Stimulated activated CD4-positive, alpha-beta T cell treated with anti-CD3 and anti-CD28 coated beads, Interleukin-1b, Interleukin-23, amount 100 ng/mL, for 48 hours (primary cell): ENCODE measurements around the gene TSPAN9.

Experiments used
- DNase-seq: peaks from one replicate; pipeline ENCODE4 v3.0.0-alpha.2; 2020

Gene TSPAN9, protein sequence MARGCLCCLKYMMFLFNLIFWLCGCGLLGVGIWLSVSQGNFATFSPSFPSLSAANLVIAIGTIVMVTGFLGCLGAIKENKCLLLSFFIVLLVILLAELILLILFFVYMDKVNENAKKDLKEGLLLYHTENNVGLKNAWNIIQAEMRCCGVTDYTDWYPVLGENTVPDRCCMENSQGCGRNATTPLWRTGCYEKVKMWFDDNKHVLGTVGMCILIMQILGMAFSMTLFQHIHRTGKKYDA

DNA sequence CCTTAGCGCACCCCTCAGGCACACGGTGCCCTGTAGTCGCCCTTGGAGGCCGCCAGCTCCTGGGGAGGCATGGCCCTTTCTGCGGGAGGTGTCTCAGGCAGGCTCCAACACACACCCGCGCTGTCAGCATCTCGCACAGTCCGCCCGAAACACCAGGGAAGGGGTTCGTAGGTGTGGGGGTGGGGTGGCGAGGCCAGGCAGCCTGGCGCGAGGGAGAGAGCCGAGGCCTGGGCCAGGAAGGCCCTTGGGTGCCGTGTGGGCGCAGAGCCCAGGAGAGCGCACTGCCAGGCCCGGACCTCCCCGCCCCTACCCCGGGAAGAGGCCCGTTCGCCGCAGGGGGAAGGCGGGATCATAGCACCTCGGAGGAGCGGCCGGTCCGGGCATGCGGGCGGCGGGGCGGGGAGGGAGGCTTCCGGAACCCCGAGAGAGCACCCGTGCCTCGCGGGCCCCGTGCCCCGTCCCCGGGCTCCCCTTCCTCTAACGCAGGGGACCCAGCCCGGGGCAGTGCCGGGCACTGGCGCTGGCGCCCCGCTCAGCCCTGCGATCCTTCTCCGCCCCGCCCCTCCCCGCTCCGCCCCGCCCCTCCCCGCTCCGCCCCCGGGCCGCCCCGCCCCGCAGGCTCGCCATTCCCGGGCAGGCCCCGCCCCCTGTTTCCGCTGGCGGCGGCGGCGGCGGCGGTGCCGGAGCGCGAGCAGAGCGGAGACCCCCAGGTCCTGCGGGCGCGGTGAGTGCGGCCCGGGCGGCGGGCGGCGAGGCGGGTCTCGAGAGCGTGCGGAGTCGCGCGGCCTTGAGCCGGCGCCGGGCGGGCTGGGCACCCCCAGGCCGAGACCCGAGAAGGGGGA lies at the start of gene TSPAN9:
TSPAN9 (plus strand) TSS at position 650 of the 842 bp plus-strand sequence. CDS start 123,815 bp downstream, outside the sequence.
- peak; percentile 36 for DNase-seq

DNA sequence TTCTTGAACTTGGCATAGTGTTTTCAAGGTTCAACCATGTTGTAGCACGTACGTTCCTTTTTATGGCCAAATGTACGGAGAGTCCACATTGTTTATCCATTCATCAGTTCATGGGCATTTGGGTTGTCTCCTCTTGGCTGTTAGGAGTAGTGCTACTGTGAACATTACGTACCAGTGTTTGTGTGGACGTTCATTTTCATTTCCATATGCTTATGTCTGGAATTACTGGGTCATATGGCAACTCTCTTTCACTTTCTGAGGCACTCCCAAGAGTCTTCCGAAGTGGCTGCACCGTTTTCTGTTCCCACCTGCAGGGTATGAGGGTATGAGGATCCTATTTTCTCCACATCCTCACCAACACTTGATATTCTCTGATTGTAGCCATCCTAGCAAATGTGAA lies 49.1 kb upstream of the TSPAN9 start:
- DNase-seq: no peak

DNA sequence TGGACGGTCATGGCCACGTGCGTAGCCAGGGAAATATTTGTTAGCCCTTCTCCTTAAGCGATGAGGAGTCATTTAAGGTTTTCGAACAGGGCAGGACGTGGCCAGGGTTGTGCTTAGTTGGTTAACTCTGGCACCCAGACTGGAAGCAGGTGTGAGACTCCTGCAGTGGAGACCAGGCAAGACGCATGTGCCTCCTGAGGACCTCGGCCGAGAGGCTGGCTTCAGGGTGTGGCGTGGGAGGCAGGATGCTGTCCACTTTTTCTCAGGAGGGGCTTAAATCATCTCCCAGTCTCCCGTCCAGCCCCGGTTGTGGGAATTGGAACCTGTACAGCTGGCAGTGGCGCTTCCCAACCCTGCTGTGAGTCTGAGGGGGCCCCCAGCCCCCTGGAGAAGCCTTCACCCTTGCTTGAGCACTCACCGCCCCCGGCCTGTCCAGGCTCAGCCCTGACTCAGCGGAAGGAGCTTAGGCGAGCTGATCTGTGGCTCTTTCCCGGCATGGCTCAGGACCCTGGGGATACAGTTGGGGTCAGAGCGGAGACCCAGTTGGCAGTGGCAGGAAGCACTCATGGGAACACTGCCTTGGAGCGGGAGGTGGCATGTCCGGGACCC lies 46.3 kb upstream of the TSPAN9 start:
- DNase-seq: no peak

DNA sequence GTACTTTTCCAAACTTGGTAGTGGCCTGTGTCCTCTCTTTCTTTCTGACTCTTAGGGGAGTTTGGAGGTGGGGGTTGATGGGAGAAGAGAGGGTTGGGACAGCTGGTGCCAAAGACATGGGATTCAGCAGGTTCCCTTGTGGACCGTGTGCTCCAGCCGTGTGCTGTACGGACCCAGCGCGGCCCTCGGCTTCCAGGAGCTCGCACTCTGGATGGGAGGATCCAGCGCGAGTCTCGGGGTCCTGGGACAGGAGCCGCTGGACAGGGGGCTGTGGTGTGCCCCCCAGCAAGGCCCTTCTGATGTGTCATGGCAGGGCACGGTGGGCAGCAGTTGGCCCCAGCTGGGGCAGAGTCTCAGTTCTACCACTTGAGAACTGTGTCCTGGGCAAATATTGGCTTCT lies 45.0 kb upstream of the TSPAN9 start:
- DNase-seq: no peak

DNA sequence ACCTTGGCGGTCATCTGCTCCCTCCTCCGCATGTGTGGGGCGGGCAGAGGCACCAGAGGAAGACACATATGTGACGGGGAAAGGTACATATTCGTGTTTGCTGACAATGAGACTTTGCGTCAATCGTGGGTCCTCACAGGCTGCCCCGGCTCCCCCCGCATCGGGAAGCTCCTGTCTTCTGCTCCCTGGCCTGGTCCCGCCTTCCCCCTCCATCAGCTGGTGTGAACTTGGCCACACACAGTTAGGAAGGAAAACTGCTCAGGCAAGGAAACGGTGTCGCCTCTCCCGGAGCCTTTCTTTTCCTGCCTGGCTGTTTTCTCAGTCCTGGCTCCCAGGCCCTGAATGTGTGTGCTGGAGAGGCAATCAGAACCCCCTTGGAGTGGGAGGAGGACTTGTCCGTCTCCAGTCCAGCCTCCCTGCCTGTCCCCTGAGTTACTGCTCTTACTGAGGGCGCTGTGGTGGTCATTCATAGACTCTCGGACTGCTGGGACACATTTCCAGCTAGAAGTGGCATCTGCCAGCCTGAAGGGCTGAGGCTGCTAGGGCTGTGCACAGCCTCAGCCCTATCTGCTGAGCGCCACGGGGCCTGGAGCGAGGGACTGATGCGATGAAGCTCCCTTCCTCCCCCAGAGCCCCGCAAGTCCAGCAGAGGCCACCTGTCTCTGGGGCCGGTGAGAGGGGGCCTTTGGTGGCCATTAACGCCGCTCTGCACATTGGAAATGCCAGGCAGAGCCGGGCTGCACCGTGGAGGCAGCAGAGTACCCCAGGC lies 44.2 kb upstream of the TSPAN9 start:
- DNase-seq: no peak

DNA sequence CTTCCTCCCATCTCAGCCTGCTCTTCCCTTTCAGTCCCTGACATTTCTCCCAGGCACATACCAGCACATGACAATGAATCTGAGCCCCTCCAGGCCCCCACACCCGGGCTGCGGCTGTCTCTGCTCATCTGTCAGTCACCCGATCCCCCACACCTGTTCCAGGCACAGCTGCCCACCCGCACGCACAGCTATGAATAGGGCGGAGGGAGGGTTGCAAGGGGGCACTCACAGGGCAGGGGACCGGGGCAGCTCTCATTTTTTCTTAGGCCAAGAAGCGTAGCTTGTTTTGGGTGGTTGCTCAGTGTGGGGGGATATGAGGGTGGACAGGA lies 43.7 kb upstream of the TSPAN9 start:
- no peak for DNase-seq

DNA sequence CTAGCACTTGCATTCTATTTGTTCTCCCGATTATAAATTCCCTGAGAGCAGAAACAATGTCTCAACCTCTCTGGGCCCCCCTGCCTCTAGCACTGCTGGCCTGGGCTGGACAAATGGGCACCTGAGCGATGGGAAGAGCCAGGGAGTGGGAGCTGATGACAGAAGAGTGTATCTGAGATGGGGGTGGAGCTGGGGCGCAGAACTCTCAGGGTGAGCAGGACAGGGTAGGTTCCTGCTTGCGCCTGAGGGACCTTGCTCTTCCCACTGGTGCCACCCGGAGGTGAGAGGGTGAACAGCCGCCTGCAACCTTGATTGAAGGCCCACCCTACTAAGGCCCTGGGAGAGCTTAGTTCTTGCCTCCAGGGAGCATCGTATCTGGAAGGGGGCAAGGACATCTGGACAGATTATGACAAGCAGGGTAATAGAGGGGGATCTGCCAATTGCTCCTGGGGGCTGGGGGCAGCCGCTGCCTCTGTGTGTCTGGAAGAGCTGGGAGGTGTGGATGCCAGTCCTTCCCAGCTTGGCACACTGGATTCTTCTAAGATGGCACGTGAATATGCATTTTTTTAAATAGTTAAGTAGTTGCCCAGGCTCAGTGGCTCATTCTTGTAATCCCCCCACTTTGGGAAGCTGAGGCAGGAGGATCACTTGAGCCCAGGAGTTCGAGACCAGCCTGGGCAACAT lies 43.0 kb upstream of the TSPAN9 start:
- peak; percentile 48 for DNase-seq

DNA sequence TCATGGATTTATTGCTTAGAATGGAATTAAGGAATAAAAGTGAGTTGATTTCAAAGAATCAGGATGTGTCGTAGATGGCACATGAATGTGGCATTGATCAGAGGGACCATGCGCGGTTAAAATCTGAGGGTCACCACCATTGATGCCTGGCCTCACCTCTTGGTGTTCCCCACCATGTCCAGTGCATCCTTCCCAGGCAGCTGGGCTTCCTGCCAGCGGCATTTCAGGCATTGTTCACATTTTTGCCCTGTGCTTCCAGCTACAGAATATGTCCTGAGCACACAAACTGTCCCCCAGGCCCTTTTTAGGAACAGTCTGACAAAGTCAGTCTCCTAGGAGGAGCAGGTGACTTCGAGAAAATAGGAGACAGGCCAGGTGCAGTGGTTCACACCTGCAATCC lies 42.0 kb upstream of the TSPAN9 start:
- DNase-seq: no peak

DNA sequence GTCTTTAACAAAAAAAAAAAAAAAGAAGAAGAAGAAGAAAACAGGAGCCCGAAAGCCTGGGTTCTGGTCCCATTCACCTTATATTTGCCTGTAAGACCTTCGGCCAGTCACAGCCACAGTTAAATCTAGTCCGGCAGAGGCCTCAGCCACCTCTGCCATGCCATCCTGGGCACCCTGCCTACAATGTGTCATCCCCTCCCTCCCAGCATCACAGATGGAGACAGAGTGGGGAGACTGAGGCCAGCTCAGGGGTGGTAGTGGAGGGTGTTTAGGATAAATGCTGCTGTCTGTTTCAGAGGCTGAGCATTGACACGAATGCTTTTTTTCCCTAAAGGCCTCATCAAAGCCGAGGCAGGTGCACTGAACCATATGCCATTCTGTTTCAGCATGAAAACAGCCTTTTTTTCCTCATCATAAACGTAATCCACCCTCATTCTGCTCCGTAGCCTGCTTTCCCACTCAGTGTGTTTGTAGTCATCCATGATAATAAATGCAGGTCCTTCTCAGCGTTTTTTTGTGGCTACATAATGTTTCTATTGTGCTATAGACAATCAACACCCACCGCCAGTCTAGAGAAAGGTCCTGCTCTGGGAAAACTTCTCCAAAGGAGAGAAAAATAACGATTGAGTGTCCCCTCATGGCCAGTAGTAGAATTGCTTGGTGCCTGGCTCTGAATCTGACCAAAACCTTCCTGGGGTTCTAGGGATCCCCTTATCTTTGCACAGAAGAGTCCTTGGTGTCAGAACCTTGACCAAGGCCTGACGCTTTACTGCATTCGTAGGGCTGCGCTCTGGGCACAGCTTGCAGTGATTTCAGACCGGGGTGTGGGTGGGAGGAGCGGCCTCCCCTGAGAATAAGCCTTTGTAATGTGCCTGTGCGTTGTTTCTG lies 41.1 kb upstream of the TSPAN9 start:
- DNase-seq: no peak

DNA sequence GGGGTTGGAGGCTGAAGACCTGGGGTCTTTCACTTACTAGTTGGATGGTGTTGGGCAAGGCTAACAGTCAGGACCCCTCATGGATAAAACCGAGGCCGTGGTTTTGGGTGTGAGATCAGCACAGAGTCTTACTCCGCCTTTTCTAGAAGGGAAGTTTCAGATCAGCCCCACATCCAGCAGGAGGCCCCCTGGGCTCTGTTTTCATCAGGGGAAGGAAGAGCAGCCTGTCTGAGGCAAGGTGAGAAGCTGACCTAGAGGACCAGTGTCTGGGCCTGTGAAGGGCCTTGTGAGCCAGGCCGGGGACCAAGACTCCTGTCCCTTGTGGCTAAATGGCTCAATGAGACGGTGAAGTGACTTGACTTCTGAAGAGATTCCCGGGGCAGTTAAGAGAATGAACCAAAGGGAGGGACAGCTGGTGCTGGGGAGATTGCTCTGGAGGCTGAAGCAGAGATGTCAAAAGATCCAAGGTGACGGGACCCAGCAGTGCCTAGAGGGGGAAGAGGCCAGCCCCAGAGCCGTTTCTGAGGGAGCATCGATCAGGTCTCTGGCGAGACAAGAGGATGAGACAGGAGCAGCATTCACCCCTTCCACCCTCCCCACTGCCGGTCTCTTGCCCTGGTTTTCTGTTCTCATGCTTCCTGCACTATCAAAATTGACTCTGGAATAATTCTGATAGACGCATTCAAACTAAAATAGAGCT lies 40.1 kb upstream of the TSPAN9 start:
- DNase-seq: no peak

DNA sequence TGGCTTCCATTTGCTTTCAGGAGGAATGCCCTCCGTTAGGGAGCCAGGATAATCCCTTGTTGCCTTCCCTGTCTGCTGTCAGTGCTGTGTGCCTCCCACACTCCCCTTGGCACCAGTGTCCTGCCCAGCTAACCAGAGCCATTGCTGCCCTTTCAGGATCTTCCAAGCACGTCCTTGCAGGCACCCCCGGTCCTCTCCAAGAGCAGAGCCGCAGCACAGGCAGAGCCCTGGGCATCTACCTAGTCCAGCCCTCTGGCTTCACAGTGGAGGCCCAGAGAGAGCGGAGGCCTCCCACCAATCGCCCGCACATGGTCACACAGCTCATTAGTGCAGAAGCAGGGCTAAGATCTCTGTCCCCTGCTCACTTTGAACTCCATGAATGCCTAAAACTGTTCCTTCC lies 39.0 kb upstream of the TSPAN9 start:
- DNase-seq: no peak

DNA sequence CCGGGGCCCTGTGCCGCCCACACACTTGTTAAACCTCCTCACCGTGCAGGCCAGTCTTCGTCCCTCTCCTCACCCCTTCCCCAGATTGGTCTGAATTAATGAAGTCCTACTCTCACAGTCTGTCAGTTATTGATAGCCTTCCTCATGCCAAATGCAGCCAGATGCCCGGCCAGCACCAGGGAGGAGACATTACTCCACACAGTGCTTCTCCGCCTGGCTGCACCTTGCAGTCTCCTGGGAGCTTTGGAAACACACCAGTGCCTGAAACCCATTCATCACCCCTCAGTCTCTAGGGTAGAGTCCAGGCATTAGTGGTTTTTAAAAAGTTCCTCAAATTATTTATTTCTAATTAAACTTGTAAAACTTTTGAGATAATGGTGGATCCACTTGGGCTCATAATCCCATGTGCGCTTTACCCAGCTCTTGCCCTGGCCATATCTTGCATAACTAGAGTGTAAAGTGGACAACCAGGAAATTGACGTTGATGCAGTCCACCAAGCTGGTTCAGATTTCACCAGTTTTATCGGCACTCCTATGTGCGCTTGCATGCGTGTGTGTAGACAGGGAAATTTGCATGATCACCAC lies 38.2 kb upstream of the TSPAN9 start:
- DNase-seq: no peak

DNA sequence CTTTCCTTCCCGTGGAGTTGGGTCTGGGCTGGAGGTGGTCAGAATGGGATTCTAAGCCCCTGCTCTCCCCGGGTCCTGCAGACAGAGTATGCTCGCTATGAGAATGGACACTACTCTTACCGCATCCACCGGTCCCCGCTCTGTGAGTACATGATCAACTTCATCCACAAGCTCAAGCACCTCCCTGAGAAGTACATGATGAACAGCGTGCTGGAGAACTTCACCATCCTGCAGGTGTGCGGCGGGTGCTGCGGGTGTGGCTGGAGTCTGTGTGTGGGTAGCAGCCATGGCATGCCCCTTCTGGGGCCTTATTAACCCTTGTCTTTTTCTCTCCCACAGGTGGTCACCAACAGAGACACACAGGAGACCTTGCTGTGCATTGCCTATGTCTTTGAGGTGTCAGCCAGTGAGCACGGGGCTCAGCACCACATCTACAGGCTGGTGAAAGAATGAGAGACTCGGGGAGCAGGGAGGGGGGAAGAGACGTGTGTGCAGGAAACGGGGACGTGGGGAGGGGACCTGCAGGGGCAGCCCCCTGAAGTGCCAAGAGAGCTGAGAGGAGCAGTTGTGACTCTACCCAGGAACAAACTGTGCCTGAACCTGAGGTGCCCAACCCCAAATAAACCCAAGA lies 37.0 kb upstream of the TSPAN9 start:
- no peak for DNase-seq

DNA sequence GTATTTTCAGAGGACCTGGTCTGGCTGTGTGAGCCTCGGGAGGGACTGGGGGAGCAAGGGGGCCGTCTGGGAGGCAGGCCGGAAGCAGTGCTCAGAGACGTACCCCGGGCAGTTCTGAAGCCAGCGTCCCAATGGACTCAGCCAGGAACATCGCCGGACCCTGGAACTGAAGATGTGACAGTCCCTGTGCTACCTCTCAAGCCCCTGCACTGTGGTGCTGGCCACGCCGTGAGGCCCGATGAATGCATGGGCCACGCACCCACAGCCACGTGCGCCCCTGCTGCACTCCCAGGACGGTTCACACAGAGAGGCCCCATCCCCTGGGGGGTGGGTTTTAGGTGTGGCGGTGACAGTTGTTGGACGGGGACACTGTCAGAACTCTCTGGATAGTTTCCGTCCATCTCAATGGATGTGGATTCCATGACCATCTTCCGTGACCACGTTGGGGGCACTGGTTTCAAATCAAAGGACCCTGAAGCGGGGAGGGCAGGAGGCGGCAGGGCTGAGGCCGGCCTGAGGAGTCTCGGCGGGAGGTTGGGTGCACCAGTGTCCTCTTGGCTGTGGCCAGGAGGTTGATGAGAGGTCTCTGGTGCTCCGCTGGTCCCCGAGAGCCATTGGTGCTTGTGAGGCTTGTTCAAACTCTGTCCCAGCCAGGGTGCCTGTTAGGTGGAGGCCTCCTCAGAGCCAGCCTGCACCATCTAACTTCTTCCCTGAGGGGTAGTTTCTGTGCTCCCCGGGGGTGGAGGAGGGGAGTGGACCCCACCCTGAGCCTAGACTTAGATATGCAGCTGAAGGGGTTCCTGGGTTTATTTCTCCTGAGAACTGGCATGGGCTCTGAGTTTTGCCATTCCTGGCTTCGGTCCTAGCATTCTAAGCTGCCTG lies 36.3 kb upstream of the TSPAN9 start:
- no peak for DNase-seq

DNA sequence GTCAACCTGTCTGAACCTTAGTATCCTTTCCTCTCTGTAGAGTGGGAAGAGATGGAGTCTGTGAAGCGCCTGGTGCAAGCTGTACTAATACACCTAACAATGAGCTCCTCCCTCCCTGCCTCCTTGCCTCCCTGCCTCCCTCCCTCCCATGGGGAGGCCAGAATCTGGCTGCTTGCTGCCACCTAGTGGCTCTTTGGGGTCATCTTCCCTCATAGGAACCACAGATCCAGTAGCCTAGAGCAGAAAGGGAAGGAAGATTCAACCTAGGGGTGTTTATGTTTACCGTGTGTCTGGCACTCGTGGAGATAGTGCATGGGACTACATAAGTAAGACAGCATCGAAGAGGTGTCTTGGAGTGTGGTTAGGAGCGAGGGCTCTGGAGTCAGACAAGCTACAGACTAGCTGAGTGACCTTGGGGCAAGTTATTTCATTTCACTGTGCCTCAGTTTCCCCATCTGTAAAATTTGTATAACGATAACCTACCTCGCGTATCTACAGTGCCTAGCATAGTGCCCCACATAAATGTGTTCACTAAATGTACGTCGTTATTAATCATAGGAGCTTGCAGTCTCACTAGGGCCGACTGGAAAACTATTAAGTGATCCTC lies 35.5 kb upstream of the TSPAN9 start:
- peak; percentile 69 for DNase-seq

DNA sequence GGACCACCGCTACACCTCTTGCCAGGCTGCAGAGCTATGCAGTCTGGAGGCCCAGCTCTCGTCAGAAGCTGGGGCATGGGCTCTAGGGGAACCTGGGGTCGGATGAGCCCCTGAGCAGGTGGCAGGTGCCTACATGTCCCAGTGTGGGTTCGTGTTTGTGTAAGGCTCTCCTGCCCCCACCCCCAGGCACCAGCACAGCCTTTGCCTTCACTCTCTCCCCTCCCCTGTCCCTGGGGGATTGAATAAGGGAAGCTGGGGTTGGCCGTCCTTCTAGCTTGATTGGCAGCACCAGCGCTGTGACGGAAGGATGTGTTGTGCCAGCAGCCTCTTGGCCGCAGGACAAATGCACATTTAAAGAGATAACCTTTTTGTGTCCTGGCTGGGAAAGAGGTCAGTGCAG lies 34.8 kb upstream of the TSPAN9 start:
- DNase-seq: no peak

DNA sequence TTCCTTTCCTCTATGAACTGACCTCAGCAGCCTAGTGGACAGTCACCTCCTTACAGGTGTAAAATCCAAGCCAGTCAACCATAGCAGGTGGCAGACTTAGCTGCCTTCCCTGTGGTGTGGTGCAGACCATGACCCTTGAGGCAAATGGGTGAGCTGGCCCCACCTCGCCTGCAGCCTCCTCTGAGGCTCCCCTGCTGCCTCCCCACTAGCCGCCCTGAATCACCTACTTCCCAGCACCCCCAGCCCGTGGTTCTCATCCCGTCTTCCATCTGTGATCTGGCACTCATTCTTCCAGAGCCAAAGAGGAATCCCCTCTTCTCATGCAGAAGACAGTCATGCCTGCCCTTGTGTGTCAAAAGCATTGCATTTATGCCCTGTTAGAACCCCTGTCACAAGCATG lies 34.4 kb upstream of the TSPAN9 start:
- no peak for DNase-seq

DNA sequence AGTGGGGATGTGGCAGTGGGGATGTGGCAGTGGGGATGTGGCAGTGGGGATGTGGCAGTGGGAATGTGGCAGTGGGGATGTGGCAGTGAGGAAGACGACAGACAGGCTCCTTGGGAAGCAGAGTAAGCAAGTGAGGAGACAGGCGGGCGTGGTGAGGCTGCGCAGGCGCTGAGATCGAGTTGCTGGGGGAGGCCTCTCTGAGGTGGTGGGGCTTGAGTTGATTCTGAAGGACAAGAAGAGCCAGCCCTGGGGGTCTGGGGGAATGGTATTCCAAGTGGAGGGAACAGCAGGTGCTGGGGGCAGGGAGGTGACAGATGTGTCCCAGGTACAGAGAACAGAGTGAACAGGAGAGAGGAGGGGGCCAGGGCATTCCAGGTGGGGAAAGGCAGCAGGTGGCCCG lies 33.8 kb upstream of the TSPAN9 start:
- no peak for DNase-seq

DNA sequence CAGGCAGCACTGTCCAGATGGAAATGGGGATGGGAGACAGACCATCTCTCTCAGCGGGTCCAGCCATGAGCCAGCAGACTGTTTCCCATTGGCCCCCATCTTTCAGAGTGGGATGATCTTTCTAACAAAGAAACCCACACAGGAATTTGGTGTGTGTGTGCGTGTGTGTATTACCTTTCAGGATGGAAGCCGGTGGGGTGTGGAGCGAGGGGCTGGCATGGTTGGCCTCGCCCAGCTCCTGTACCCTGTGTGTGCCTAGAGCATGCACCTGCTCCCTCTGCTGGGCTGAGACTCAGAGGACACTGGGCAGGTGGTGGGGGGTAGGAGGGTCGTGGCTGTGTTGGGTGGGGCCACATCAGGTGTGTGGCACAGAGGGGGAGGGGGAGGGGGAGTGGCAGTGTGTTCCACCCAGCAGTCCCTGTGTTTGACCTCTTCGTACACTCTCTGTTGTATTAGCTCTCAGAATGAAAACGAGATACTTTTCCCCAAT lies 33.0 kb upstream of the TSPAN9 start:
- DNase-seq: no peak
